ENCODE data around the gene CHMP2B. TPM values are rescaled to one million over a fixed set of nuclear protein-coding genes. Genes with fewer than 3 reads are reported as not detected.
"Not testable (repeated sequence)": the region's sequence is repeated elsewhere in the genome, so short reads cannot be mapped to it uniquely, and the experiment has no call there.

Gene CHMP2B
- total and polyA plus RNA-seq, 2 experiments from 2014 or later, result 59.3 to 137 TPM

GRCh38 chr3:87276484-87276883, 49.4 kb downstream of the CHMP2B start, which contains the start of gene POU1F1:
TSS of gene POU1F1 (minus strand) at chr3:87276584. CDS start at chr3:87276462, 122 bp downstream.
- WGBS, 2 experiments (ENCODE audit: low coverage in 1 of 2, low lambda C conversion rate in 2 of 2, missing lambda C conversion rate in 2 of 2), result 80 to 84% methylated on average over 6 of the region's 6 CpGs

GRCh38 chr3:87287011-87287410, 59.9 kb downstream of the CHMP2B start:
- H3K4me2 ChIP-seq (ENCODE audit: unreplicated experiment), result no peak overlapping the region
- WGBS, 2 experiments (ENCODE audit: low coverage in 1 of 2, low lambda C conversion rate in 2 of 2, missing lambda C conversion rate in 2 of 2), result 0% methylated on average over 1 of the region's 1 CpG

More at GRCh38 chr3:87276484-87276883, 49.4 kb downstream of the CHMP2B start, which contains the start of gene POU1F1:
- DNase-seq, result no peak
- Histone ChIP-seq H4K20me1 (ENCODE audit: insufficient read depth) (no peaks in the 10 kb centered on the region), H3K4me3 (no peak within 1 kb of the TSS), H3K4me2 (ENCODE audit: unreplicated experiment) (no peak within 1 kb of the TSS), H3K27ac (no peak within 1 kb of the TSS), H2AFZ (no peak within 1 kb of the TSS), H3F3A (ENCODE audit: insufficient read depth) (no peaks in the 10 kb centered on the region), H3K4me1 (ENCODE audit: insufficient read depth) (0 out of 2 replicates have a peak, but pooled peaks cover 2% of the 10 kb centered on the region), H3K79me2 (ENCODE audit: insufficient read depth) (no peaks in the 10 kb centered on the region), H3K27me3 (replicated peaks; ENCODE audit: insufficient read depth) (no peaks in the 10 kb centered on the region), H3K9me2 (ENCODE audit: insufficient read depth) (no peaks in the 10 kb centered on the region), H3K36me3 (ENCODE audit: low read depth) (no peaks in the 10 kb centered on the region), H3K9me3 (ENCODE audit: low read depth) (no peaks in the 10 kb centered on the region), H3K9ac (no peak within 1 kb of the TSS)
- in situ Hi-C loops (cut with MboI), result no loop called here
- no peak for TF ChIP-seq EZH2 (IDR thresholded peaks at IDR 0.05; ENCODE audit: insufficient read depth, poor library complexity, severe bottlenecking)
- TF ChIP-seq EZH2phosphoT487 (IDR thresholded peaks at IDR 0.05; ENCODE audit: insufficient read depth, low read depth), result no peak

GRCh38 chr3:87288446-87288845, 61.3 kb downstream of the CHMP2B start:
- Histone ChIP-seq H3K9ac (no peak overlapping the region), H3K9me2 (ENCODE audit: insufficient read depth) (no peaks in the 10 kb centered on the region), H3K9me3 (ENCODE audit: low read depth) (no peaks in the 10 kb centered on the region), H3K27me3 (replicated peaks; ENCODE audit: insufficient read depth) (no peaks in the 10 kb centered on the region), H3K4me1 (ENCODE audit: insufficient read depth) (peaks cover 8% of the 10 kb centered on the region), H2AFZ (no peak overlapping the region), H3F3A (ENCODE audit: insufficient read depth) (no peaks in the 10 kb centered on the region), H3K4me2 (ENCODE audit: unreplicated experiment) (no peak overlapping the region), H3K79me2 (ENCODE audit: insufficient read depth) (no peaks in the 10 kb centered on the region), H3K36me3 (ENCODE audit: low read depth) (no peaks in the 10 kb centered on the region), H3K27ac (no peak overlapping the region), H4K20me1 (ENCODE audit: insufficient read depth) (no peaks in the 10 kb centered on the region), H3K4me3 (no peak overlapping the region)
- 90 to 91% methylated on average over 8 of the region's 8 CpGs for WGBS, 2 experiments (ENCODE audit: low coverage in 1 of 2, low lambda C conversion rate in 2 of 2, missing lambda C conversion rate in 2 of 2)
- TF ChIP-seq EZH2 (IDR thresholded peaks at IDR 0.05; ENCODE audit: insufficient read depth, poor library complexity, severe bottlenecking) (no peak), EZH2phosphoT487 (IDR thresholded peaks at IDR 0.05; ENCODE audit: insufficient read depth, low read depth) (no peak)
- no peak for DNase-seq
- in situ Hi-C loops (cut with MboI), result no loop called here

More at GRCh38 chr3:87287011-87287410, 59.9 kb downstream of the CHMP2B start:
- H3K9me3 ChIP-seq (ENCODE audit: low read depth), result no peaks in the 10 kb centered on the region
- H3K36me3 ChIP-seq (ENCODE audit: low read depth), result no peaks in the 10 kb centered on the region
- 0 out of 2 replicates have a peak overlapping the region, but pooled peaks have one; percentile 16 for H3K9ac ChIP-seq
- DNase-seq, result peak; percentile 79
- no peaks in the 10 kb centered on the region for H4K20me1 ChIP-seq (ENCODE audit: insufficient read depth)
- peaks cover 8% of the 10 kb centered on the region for H3K4me1 ChIP-seq (ENCODE audit: insufficient read depth)
- TF ChIP-seq EZH2 (IDR thresholded peaks at IDR 0.05; ENCODE audit: insufficient read depth, poor library complexity, severe bottlenecking), result no peak
- no peak for TF ChIP-seq EZH2phosphoT487 (IDR thresholded peaks at IDR 0.05; ENCODE audit: insufficient read depth, low read depth)
- H3K27me3 ChIP-seq (replicated peaks; ENCODE audit: insufficient read depth), result no peaks in the 10 kb centered on the region
- peak overlapping the region; percentile 36; the same call in 1 of the 2 replicates for H3K27ac ChIP-seq
- no peaks in the 10 kb centered on the region for H3F3A ChIP-seq (ENCODE audit: insufficient read depth)
- no peak overlapping the region for H3K4me3 ChIP-seq
- H3K9me2 ChIP-seq (ENCODE audit: insufficient read depth), result no peaks in the 10 kb centered on the region
- H3K79me2 ChIP-seq (ENCODE audit: insufficient read depth), result no peaks in the 10 kb centered on the region
- in situ Hi-C loops (cut with MboI), result no loop called here
- H2AFZ ChIP-seq, result peak overlapping the region; percentile 1; the same call in 1 of the 2 replicates

GRCh38 chr3:87298111-87298718, 71.1 kb downstream of the CHMP2B start:
- peak overlapping the region; percentile 20 for H3K4me2 ChIP-seq (ENCODE audit: unreplicated experiment)
- no peaks in the 10 kb centered on the region for H3K9me3 ChIP-seq (ENCODE audit: low read depth)
- WGBS, 2 experiments (ENCODE audit: low coverage in 1 of 2, low lambda C conversion rate in 2 of 2, missing lambda C conversion rate in 2 of 2), result 9 to 14% methylated on average over 3 of the region's 3 CpGs
- no peaks in the 10 kb centered on the region for H3K79me2 ChIP-seq (ENCODE audit: insufficient read depth)
- no peaks in the 10 kb centered on the region for H3K4me1 ChIP-seq (ENCODE audit: insufficient read depth)
- no peaks in the 10 kb centered on the region for H3K36me3 ChIP-seq (ENCODE audit: low read depth)
- H2AFZ ChIP-seq, result peak overlapping the region; percentile 68
- H3K9ac ChIP-seq, result no peak overlapping the region
- no peaks in the 10 kb centered on the region for H3K9me2 ChIP-seq (ENCODE audit: insufficient read depth)
- H3K27me3 ChIP-seq (replicated peaks; ENCODE audit: insufficient read depth), result no peaks in the 10 kb centered on the region
- DNase-seq, result peak; percentile 59
- no peak overlapping the region for H3K4me3 ChIP-seq
- in situ Hi-C loops (cut with MboI), result loop anchor here (10.0 kb wide), 1 partner anchor 207 kb away; no protein-coding TSS in a partner anchor
- H3K27ac ChIP-seq, result no peak overlapping the region
- H3F3A ChIP-seq (ENCODE audit: insufficient read depth), result no peaks in the 10 kb centered on the region
- H4K20me1 ChIP-seq (ENCODE audit: insufficient read depth), result no peaks in the 10 kb centered on the region
- TF ChIP-seq EZH2phosphoT487 (IDR thresholded peaks at IDR 0.05; ENCODE audit: insufficient read depth, low read depth) (no peak), EZH2 (IDR thresholded peaks at IDR 0.05; ENCODE audit: insufficient read depth, poor library complexity, severe bottlenecking) (no peak)

- in situ Hi-C loops (cut with MboI); H3K4me1 ChIP-seq (ENCODE audit: insufficient read depth); H3K9me3 ChIP-seq (ENCODE audit: low read depth); H3F3A ChIP-seq (ENCODE audit: insufficient read depth); H4K20me1 ChIP-seq (ENCODE audit: insufficient read depth); H3K9me2 ChIP-seq (ENCODE audit: insufficient read depth); H3K4me3 ChIP-seq; H3K27ac ChIP-seq; H3K27me3 ChIP-seq (replicated peaks; ENCODE audit: insufficient read depth); H3K9ac ChIP-seq; H3K79me2 ChIP-seq (ENCODE audit: insufficient read depth); H3K4me2 ChIP-seq (ENCODE audit: unreplicated experiment); H3K36me3 ChIP-seq (ENCODE audit: low read depth); H2AFZ ChIP-seq; DNase-seq: not testable (repeated sequence)
- 57 to 61% methylated on average over 1 of the region's 1 CpG for WGBS, 2 experiments (ENCODE audit: low coverage in 1 of 2, low lambda C conversion rate in 2 of 2, missing lambda C conversion rate in 2 of 2)
Measured at GRCh38 chr3:87305031-87305430, 77.9 kb downstream of the CHMP2B start.

All from GM23248 (cell line).